IPS DF 4.7 (cell line): ENCODE results near the gene SKOR1.

Experiments used
- DNase-seq: peaks from one replicate; pipeline ENCODE4 v3.0.0-alpha.2; 2013; ENCODE audit warnings: low spot score; ENCODE audit errors: extremely low read depth

The SKOR1 gene

GRCh38 chr15:67796196-67797127 is 28.8 kb upstream of the SKOR1 start:
- no peak for DNase-seq

GRCh38 chr15:67799801-67800205 is 25.5 kb upstream of the SKOR1 start:
- DNase-seq, result no peak

GRCh38 chr15:67801142-67801541 is 24.2 kb upstream of the SKOR1 start:
- no peak for DNase-seq

- no peak for DNase-seq
Measured at GRCh38 chr15:67801926-67802914, 23.1 kb upstream of the SKOR1 start.

- DNase-seq, result no peak
Measured at GRCh38 chr15:67803299-67803698, 22.0 kb upstream of the SKOR1 start.

GRCh38 chr15:67803996-67804843 is 21.1 kb upstream of the SKOR1 start:
- no peak for DNase-seq

GRCh38 chr15:67805008-67805665 is 20.2 kb upstream of the SKOR1 start:
- DNase-seq, result no peak

- no peak for DNase-seq
Measured at GRCh38 chr15:67805666-67806516, 19.4 kb upstream of the SKOR1 start.

GRCh38 chr15:67806536-67806935 is 18.8 kb upstream of the SKOR1 start:
- DNase-seq, result no peak

GRCh38 chr15:67807141-67807540 is 18.2 kb upstream of the SKOR1 start:
- DNase-seq, result no peak

- no peak for DNase-seq
Measured at GRCh38 chr15:67807836-67808235, 17.5 kb upstream of the SKOR1 start.

GRCh38 chr15:67808821-67809220 is 16.5 kb upstream of the SKOR1 start:
- DNase-seq, result no peak

- DNase-seq, result no peak
Measured at GRCh38 chr15:67809441-67809840, 15.9 kb upstream of the SKOR1 start.

- DNase-seq, result no peak
Measured at GRCh38 chr15:67809866-67810265, 15.4 kb upstream of the SKOR1 start.

- no peak for DNase-seq
Measured at GRCh38 chr15:67812241-67812644, 13.1 kb upstream of the SKOR1 start.

- DNase-seq, result no peak
Measured at GRCh38 chr15:67813104-67813634, 12.1 kb upstream of the SKOR1 start.

GRCh38 chr15:67815036-67815592 is 10.2 kb upstream of the SKOR1 start:
- no peak for DNase-seq

- no peak for DNase-seq
Measured at GRCh38 chr15:67816668-67817067, 8.6 kb upstream of the SKOR1 start.

GRCh38 chr15:67818464-67818863 is 6.8 kb upstream of the SKOR1 start:
- no peak for DNase-seq
